Suprapubic skin (tissue), 4 donors: ENCODE results near the gene NR3C2. TPM values are rescaled to one million over a fixed set of nuclear protein-coding genes. Genes with fewer than 3 reads are reported as not detected.
A peak's percentile ranks its signal among the peaks of the same experiment; 100 is the strongest.

Experiments
- DNase-seq, 2 donors: peaks; one replicate each; pipeline ENCODE4 v3.0.0-alpha.2; 2019; ENCODE audit warnings: low spot score in 2 of 2
- H3K27ac ChIP-seq: fragments of 200-600 bp; sonication (generic); one replicate; pipeline ENCODE4 v1.5.1; 2019
- H3K27me3 ChIP-seq: fragments of 200-600 bp; sonication (generic); one replicate; pipeline ENCODE4 v1.5.1; 2019
- H3K36me3 ChIP-seq: fragments of 200-600 bp; sonication (generic); one replicate; pipeline ENCODE4 v1.5.1; 2019
- H3K4me1 ChIP-seq: fragments of 200-600 bp; sonication (generic); one replicate; pipeline ENCODE4 v1.5.1; 2019
- H3K4me3 ChIP-seq: fragments of 200-600 bp; sonication (generic); one replicate; pipeline ENCODE4 v1.5.1; 2019; ENCODE audit warnings: mild to moderate bottlenecking
- H3K9me3 ChIP-seq: fragments of 200-600 bp; sonication (generic); one replicate; pipeline ENCODE4 v1.5.1; 2019
- CTCF ChIP-seq, 2 donors: fragments of 200-600 bp in 1 of 2; fragments of 450-650 bp in 1 of 2; sonication (generic) in 1 of 2; IDR thresholded peaks; one replicate each; pipeline ENCODE4 v1.5.1; 2016 to 2019; ENCODE audit warnings: antibody characterized with exemption in 2 of 2, mild to moderate bottlenecking in 1 of 2, moderate library complexity in 1 of 2
- EP300 ChIP-seq: sonication (generic); formaldehyde crosslinking; IDR thresholded peaks from one replicate; pipeline ENCODE4 v1.6.1; 2017; ENCODE audit warnings: antibody characterized with exemption
- POLR2A ChIP-seq, 2 donors: fragments of 450-650 bp; IDR thresholded peaks; one replicate each; pipeline ENCODE4 v1.6.1; 2017; ENCODE audit warnings: antibody characterized with exemption in 2 of 2, mild to moderate bottlenecking in 2 of 2, moderate library complexity in 2 of 2
- POLR2AphosphoS5 ChIP-seq, 3 donors: sonication (generic); formaldehyde crosslinking; IDR thresholded peaks; one replicate each; pipeline ENCODE4 v1.6.1; 2017; ENCODE audit warnings: antibody characterized with exemption in 3 of 3
- WGBS: methylation state at CpG from one replicate; pipeline ENCODE4 v1.1.5; 2018; 5-methylcytosine and 5-hydroxymethylcytosine counted together
- total RNA-seq, 4 donors: library from RNA; depleted of rRNA; stranded (reverse); fragments of >200 nt; gene quantifications; one replicate each; pipeline ENCODE4 v1.1.0, GENCODE V29; 2016

NR3C2 gene
- total RNA-seq, 4 donors from 2014 or later = 7.3 to 12.1 (median 11.0) TPM

GRCh38 chr4:148060264-148061140, 381.7 kb downstream of the NR3C2 start:
- H3K9me3 ChIP-seq = no peaks in the 10 kb centered on the region
- peaks cover 28% of the 10 kb centered on the region for H3K36me3 ChIP-seq
- no peaks in the 10 kb centered on the region for H3K27me3 ChIP-seq
- TF ChIP-seq EP300 = no peak
- no peak for TF ChIP-seq POLR2AphosphoS5 (IDR thresholded peaks at IDR 0.05)
- no peak for DNase-seq
- peaks cover 35% of the 10 kb centered on the region for H3K4me1 ChIP-seq
- no peak overlapping the region for H3K27ac ChIP-seq
- no peak overlapping the region for H3K4me3 ChIP-seq
- WGBS = 61% methylated on average over 13 of the region's 13 CpGs

- Histone ChIP-seq H3K9me3 (no peaks in the 10 kb centered on the region), H3K27ac (no peak overlapping the region), H3K27me3 (no peaks in the 10 kb centered on the region), H3K36me3 (peaks cover 20% of the 10 kb centered on the region), H3K4me1 (peaks cover 35% of the 10 kb centered on the region), H3K4me3 (no peak overlapping the region)
- TF ChIP-seq EP300 (no peak), POLR2AphosphoS5 (IDR thresholded peaks at IDR 0.05) (no peak)
- WGBS = 54% methylated on average over 10 of the region's 10 CpGs
- no peak for DNase-seq
Observed at GRCh38 chr4:148059617-148060180, 382.5 kb downstream of the NR3C2 start.

- H3K27me3 ChIP-seq = no peaks in the 10 kb centered on the region
- no peak overlapping the region for H3K27ac ChIP-seq
- H3K4me3 ChIP-seq = no peak overlapping the region
- H3K4me1 ChIP-seq = peaks cover 35% of the 10 kb centered on the region
- WGBS = 86% methylated on average over 14 of the region's 14 CpGs
- DNase-seq = no peak
- H3K36me3 ChIP-seq = peaks cover 5% of the 10 kb centered on the region
- H3K9me3 ChIP-seq = no peaks in the 10 kb centered on the region
- TF ChIP-seq POLR2AphosphoS5 (IDR thresholded peaks at IDR 0.05) = no peak
- TF ChIP-seq EP300 = no peak
- TF ChIP-seq CTCF (IDR thresholded peaks at IDR 0.05) = no peak
- no peak for TF ChIP-seq POLR2A (IDR thresholded peaks at IDR 0.05)
Observed at GRCh38 chr4:148057984-148058859, 384.0 kb downstream of the NR3C2 start.

- no peak for DNase-seq
- Histone ChIP-seq H3K27me3 (no peaks in the 10 kb centered on the region), H3K27ac (no peak overlapping the region), H3K4me1 (peaks cover 35% of the 10 kb centered on the region), H3K4me3 (no peak overlapping the region), H3K36me3 (no peaks in the 10 kb centered on the region), H3K9me3 (no peaks in the 10 kb centered on the region)
- 96% methylated on average over 3 of the region's 5 CpGs for WGBS
- TF ChIP-seq POLR2A (IDR thresholded peaks at IDR 0.05) = no peak
- TF ChIP-seq POLR2AphosphoS5 (IDR thresholded peaks at IDR 0.05) = no peak
- no peak for TF ChIP-seq EP300
- TF ChIP-seq CTCF (IDR thresholded peaks at IDR 0.05) = no peak
Observed at GRCh38 chr4:148057516-148057915, 384.7 kb downstream of the NR3C2 start.

GRCh38 chr4:148056879-148057278, 385.3 kb downstream of the NR3C2 start:
- H3K4me1 ChIP-seq = peaks cover 33% of the 10 kb centered on the region
- H3K9me3 ChIP-seq = no peaks in the 10 kb centered on the region
- no peak for TF ChIP-seq POLR2AphosphoS5 (IDR thresholded peaks at IDR 0.05)
- TF ChIP-seq EP300 = no peak
- TF ChIP-seq POLR2A (IDR thresholded peaks at IDR 0.05) = no peak
- peak in 1 of 2 donors; percentile 15 for TF ChIP-seq CTCF (IDR thresholded peaks at IDR 0.05)
- no peaks in the 10 kb centered on the region for H3K27me3 ChIP-seq
- DNase-seq = no peak
- H3K4me3 ChIP-seq = no peak overlapping the region
- WGBS = 41% methylated on average over 6 of the region's 6 CpGs
- H3K27ac ChIP-seq = no peak overlapping the region
- H3K36me3 ChIP-seq = no peaks in the 10 kb centered on the region
